Epithelial cell of proximal tubule (primary cell): ENCODE measurements around the gene CASP2. TPM values are rescaled to one million over a fixed set of nuclear protein-coding genes. Genes with fewer than 3 reads are reported as not detected.

Experiments
- DNase-seq: peaks from one replicate; pipeline ENCODE4 v3.0.0-alpha.2; 2011; ENCODE audit warnings: low read depth
- H3K4me3 ChIP-seq: 2 replicates; pipeline ENCODE4 v1.5.1; 2011; ENCODE audit warnings: low read depth, mild to moderate bottlenecking, low read length
- total RNA-seq: library from RNA; depleted of rRNA; stranded (reverse); fragments of >200 nt; gene quantifications from 2 replicates; pipeline ENCODE4 v1.2.3, GENCODE V29; 2015
- TF ChIP-seq, protein P1 (sequence below): conservative IDR thresholded peaks from 2 replicates; pipeline ENCODE4 v1.5.1; 2012; ENCODE audit warnings: low read depth, mild to moderate bottlenecking, low read length

Gene CASP2
- total RNA-seq, 1 donor from 2014 or later, result 17.8 TPM

DNA sequence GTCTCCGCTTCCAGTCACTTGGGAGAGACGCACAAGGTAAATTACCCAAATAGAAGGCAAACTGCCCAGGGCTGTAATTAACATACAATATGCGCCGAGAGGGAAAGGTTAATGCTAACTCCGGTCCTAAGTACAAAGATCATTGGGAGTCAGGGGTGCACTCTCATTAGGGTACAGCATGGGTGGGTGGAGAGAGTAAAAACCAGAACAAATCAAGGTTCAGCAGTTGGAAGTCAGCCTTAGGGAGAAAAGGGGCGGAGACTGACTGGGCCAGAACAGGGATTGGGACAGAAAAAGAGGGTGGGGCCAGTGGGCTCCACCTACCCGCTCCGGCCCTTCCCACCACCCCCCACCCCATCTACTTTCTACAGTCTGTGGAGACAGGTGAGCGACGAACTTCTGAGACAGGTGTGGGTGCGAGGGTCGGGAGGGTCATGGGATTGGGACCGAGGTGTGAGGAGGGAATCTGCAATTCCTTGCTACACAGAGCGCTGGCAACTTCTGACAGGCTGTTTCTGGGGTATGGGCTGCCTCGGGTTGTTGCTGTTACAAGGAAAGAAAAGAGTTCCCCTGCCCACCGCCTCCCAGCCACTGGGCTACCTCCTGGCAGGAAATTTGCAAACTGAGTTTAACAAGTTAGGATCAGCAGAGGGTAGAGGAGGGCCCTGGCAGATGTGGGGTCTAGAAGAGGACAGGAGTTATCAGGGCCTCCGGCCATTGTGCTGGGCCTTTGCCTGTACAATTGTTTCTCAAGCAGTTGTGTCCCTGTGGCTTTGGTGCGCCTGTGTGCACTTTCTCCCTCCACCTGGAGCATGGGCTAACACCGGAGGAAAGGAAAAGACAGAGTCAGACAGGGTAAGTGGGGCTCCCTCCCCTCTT is 3.3 kb upstream of the CASP2 start, which contains the start of gene TMEM139:
TSS of gene TMEM139 (plus strand) at position 368 of the 879 bp plus-strand sequence. CDS start 1,000 bp downstream, outside the sequence.
- TF ChIP-seq, protein P1, sequence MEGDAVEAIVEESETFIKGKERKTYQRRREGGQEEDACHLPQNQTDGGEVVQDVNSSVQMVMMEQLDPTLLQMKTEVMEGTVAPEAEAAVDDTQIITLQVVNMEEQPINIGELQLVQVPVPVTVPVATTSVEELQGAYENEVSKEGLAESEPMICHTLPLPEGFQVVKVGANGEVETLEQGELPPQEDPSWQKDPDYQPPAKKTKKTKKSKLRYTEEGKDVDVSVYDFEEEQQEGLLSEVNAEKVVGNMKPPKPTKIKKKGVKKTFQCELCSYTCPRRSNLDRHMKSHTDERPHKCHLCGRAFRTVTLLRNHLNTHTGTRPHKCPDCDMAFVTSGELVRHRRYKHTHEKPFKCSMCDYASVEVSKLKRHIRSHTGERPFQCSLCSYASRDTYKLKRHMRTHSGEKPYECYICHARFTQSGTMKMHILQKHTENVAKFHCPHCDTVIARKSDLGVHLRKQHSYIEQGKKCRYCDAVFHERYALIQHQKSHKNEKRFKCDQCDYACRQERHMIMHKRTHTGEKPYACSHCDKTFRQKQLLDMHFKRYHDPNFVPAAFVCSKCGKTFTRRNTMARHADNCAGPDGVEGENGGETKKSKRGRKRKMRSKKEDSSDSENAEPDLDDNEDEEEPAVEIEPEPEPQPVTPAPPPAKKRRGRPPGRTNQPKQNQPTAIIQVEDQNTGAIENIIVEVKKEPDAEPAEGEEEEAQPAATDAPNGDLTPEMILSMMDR, result no peak
- peak within 1 kb of the TSS; percentile 65 for H3K4me3 ChIP-seq
- DNase-seq, result no peak

DNA sequence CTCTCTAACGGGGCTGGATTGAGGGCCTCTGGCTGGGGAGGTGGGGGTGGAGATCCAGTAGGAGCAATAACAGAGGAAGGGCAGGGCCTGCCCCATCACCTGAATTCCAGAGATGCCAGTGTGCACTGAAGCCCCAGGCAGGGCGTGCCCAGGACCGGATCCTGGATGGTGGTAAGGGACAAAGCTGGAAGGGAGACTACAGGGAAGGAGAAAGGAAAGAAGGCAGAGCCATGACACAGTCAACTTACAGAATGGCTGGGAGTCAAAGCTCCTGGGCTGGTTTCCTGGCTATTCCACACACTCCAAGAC is 2.7 kb upstream of the CASP2 start:
- DNase-seq, result peak; percentile 56
- peak overlapping the region; percentile 65 for H3K4me3 ChIP-seq
- TF ChIP-seq, protein P1, result no peak

DNA sequence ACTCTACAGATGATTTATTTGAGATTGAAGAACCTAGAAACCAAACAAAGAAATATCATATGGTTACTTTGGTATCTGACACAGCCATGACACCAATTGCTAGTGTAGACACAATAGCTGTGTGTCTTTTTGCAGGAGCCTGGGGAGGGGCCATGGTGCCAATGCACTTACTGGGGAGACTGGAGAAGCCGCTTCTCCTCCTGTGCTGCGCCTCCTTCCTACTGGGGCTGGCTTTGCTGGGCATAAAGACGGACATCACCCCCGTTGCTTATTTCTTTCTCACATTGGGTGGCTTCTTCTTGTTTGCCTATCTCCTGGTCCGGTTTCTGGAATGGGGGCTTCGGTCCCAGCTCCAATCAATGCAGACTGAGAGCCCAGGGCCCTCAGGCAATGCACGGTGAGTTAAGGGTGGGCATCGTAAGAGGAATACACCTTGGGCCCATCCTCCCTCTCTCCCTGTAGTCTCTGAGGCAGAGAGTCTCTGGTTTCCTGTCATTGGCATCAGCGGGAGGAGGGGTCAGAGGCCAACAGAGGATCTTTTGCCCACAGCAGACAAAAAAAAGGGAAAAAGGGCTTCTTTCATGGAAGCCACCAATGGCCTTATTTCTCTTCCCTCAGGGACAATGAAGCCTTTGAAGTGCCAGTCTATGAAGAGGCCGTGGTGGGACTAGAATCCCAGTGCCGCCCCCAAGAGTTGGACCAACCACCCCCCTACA is 2.2 kb upstream of the CASP2 start:
- TF ChIP-seq, protein P1, result no peak
- H3K4me3 ChIP-seq, result peak overlapping the region; percentile 65
- no peak for DNase-seq

DNA sequence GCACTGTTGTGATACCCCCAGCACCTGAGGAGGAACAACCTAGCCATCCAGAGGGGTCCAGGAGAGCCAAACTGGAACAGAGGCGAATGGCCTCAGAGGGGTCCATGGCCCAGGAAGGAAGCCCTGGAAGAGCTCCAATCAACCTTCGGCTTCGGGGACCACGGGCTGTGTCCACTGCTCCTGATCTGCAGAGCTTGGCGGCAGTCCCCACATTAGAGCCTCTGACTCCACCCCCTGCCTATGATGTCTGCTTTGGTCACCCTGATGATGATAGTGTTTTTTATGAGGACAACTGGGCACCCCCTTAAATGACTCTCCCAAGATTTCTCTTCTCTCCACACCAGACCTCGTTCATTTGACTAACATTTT is 1.6 kb upstream of the CASP2 start:
- TF ChIP-seq, protein P1, result no peak
- peak overlapping the region; percentile 65 for H3K4me3 ChIP-seq

DNA sequence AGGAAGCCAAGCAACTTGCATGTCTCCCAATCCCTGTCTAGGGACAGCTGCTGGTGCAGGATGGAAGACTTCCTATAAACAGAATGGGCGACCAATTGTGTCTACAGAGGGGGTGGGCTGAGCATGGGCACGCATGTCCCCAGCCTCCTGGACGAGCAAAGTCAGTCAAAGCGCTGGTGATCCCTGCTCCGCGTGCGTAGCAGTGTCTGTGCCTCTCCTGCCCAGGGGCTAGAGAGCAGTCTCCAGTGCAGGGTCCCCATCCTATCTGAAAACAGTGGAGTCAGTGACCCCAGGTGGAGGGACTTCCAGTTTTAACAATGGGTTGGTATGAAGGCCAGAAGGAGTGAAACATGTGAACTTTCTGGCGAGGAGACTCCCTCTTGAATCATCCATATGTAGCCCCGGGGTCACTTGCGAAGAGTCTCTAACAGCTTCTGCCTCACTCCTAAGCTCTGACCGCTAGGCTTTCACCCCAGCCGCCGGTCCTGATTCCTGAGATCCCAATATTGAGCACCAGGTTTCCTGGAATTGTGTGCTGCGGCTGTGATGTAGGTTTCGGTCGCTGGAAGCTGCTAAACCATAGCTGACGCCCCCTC is 714 bp upstream of the CASP2 start:
- H3K4me3 ChIP-seq, result peak overlapping the region; percentile 40
- TF ChIP-seq, protein P1, result no peak
- DNase-seq, result no peak

More for the DNA sequence above, 1.6 kb upstream of the CASP2 start:
- DNase-seq, result no peak

DNA sequence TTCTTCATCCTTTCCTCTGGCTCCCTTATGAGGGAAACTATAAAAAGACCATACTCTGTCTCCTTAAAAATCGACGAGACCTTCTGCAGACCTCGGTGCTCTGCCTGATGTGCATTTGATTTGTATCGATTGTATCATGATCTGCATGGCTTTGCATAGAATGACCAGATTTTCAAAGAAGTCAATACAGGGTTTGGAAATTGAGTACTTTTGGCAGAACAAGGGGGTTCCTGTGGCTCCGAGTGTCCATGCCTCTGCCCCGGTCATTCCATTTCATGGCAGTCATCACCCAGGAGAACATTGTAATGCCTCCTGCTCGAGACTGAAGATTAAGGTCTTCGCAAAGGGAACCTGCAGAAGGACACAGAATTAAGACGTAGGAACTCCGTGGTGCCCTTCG is 685 bp downstream of the CASP2 start:
- DNase-seq, result no peak
- TF ChIP-seq, protein P1, result no peak
- H3K4me3 ChIP-seq, result peak overlapping the region; percentile 96
